K562 (cell line): ENCODE results near the gene ADSS2. TPM values are rescaled to one million over a fixed set of nuclear protein-coding genes. Genes with fewer than 3 reads are reported as not detected.

Experiments used
- ATAC-seq: fragments of 200-7000 bp; cut with Tn5 transposase; 3 replicates; pipeline ENCODE4 v1.9.1; 2020; ENCODE audit warnings: moderate library complexity
- BruUV-seq: library from RNA; stranded (reverse); fragments of 400-500 nt; replicated peaks from 2 replicates; lab custom pipeline; 2021; lab: Mats Ljungman, UMichigan
- CTCF ChIA-PET: fragments of 300-600 bp; formaldehyde crosslinking; extraction: SDS; loops from one replicate; lab custom pipeline; 2021; ENCODE audit warnings: low intra/inter-chr PET ratio; lab: Yijun Ruan, JAX
- POLR2A ChIA-PET: fragments of 300-600, 350-650 bp; sonication (Branson Sonifier 250); formaldehyde crosslinking; extraction: SDS; loops from one replicate; lab custom pipeline; 2021; ENCODE audit warnings: antibody characterized with exemption, inconsistent platforms; lab: Yijun Ruan, JAX
- DNase-seq, 4 experiments: peaks; one replicate each; pipeline versions ENCODE4 v3.0.0 to v3.0.0-alpha.2; 2011 to 2018; ENCODE audit warnings: low spot score in 3 of 4, mixed read lengths in 3 of 4; ENCODE audit errors: extremely low read depth in 1 of 4
- FAIRE-seq: peaks from 2 replicates; lab custom pipeline; 2011; peaks lifted over from hg19 to GRCh38; lab: Jason Lieb, UNC
- H2AFZ ChIP-seq: 2 replicates; pipeline ENCODE4 v1.6.0; 2011; ENCODE audit warnings: low read depth, low read length, control low read depth, inconsistent platforms
- H3K27ac ChIP-seq: fragments of 200-600 bp; 3 replicates; pipeline ENCODE4 v1.8.0; 2011; ENCODE audit warnings: low read depth, mild to moderate bottlenecking, control low read depth, inconsistent platforms, low read length, moderate library complexity, mixed read lengths; ENCODE audit errors: extremely low read depth
- H3K27me3 ChIP-seq, 2 experiments: fragments of 300-600 bp in 1 of 2; 2 replicates in 1 of 2; 3 replicates in 1 of 2; pipeline versions ENCODE4 v1.6.0 to v1.8.0; 2011; ENCODE audit warnings: inconsistent platforms in 2 of 2, low read length in 2 of 2, mild to moderate bottlenecking in 1 of 2, mixed read lengths in 1 of 2, moderate library complexity in 1 of 2; ENCODE audit not compliant: control insufficient read depth in 2 of 2, insufficient read depth in 2 of 2
- H3K36me3 ChIP-seq: fragments of 300-600 bp; 3 replicates; pipeline ENCODE4 v1.8.0; 2011; ENCODE audit warnings: mild to moderate bottlenecking, low read length, inconsistent platforms; ENCODE audit not compliant: control insufficient read depth, insufficient read depth
- H3K4me1 ChIP-seq, 2 experiments: fragments of 200-600 bp in 1 of 2; replicated peaks in 1 of 2; 2 replicates in 1 of 2; 3 replicates in 1 of 2; pipeline versions ENCODE4 v1.5.1 to v1.8.0; 2011; ENCODE audit warnings: inconsistent platforms in 2 of 2, low read length in 2 of 2, mild to moderate bottlenecking in 1 of 2, mixed read lengths in 1 of 2, moderate library complexity in 1 of 2; ENCODE audit not compliant: control insufficient read depth in 2 of 2, insufficient read depth in 2 of 2
- H3K4me2 ChIP-seq: 2 replicates; pipeline ENCODE4 v1.6.1; 2011; ENCODE audit warnings: low read length, control low read depth, inconsistent platforms, mixed read lengths; ENCODE audit not compliant: insufficient read depth
- H3K4me3 ChIP-seq: fragments of 200-600 bp; sonication (generic), shearing (Covaris generic); 2 replicates; pipeline ENCODE4 v1.5.1; 2016; ENCODE audit warnings: control low read depth, inconsistent platforms
- H3K79me2 ChIP-seq: fragments of 200-600 bp; 3 replicates; pipeline ENCODE4 v1.8.0; 2011; ENCODE audit warnings: low read length, inconsistent platforms; ENCODE audit not compliant: control insufficient read depth, insufficient read depth
- H3K9ac ChIP-seq, 2 experiments: 2 replicates each; pipeline versions ENCODE4 v1.6.0 to v1.6.1; 2011; ENCODE audit warnings: low read depth in 2 of 2, low read length in 2 of 2, control low read depth in 1 of 2, inconsistent platforms in 1 of 2, mild to moderate bottlenecking in 1 of 2, mixed read lengths in 1 of 2; ENCODE audit not compliant: insufficient read depth in 1 of 2
- H3K9me1 ChIP-seq: one replicate; pipeline ENCODE4 v1.6.0; 2011; ENCODE audit warnings: inconsistent platforms, mild to moderate bottlenecking, low read length, moderate library complexity; ENCODE audit not compliant: control insufficient read depth, insufficient read depth
- H3K9me3 ChIP-seq: replicated peaks from 2 replicates; pipeline ENCODE4 v1.5.1; 2011; ENCODE audit warnings: low read depth, low read length, inconsistent platforms; ENCODE audit not compliant: control insufficient read depth, insufficient read depth
- H4K20me1 ChIP-seq: replicated peaks from 2 replicates; pipeline ENCODE4 v1.6.1; 2011; ENCODE audit warnings: low read length, inconsistent platforms, mixed read lengths; ENCODE audit not compliant: control insufficient read depth, insufficient read depth
- E2F3 ChIP-seq: fragments of 250-450 bp; sonication (Bioruptor Pico); IDR thresholded peaks from 2 replicates; pipeline ENCODE4 v1.4.0; 2020; ENCODE audit warnings: mild to moderate bottlenecking
- MLLT1 ChIP-seq, 2 experiments: fragments of 450-650 bp; IDR thresholded peaks; 2 replicates each; pipeline ENCODE4 v1.6.1; 2016
- SMAD2 ChIP-seq: fragments of 150-350 bp; IDR thresholded peaks from 2 replicates; pipeline ENCODE4 v1.6.1; 2014; ENCODE audit warnings: low read depth, mild to moderate bottlenecking, low read length
- TEAD1 ChIP-seq, 2 experiments: fragments of 450-650 bp in 1 of 2; sonication (generic) in 1 of 2; formaldehyde crosslinking; IDR thresholded peaks; 2 replicates each; pipeline versions ENCODE4 v1.4.0 to v1.8.0; 2020 to 2022; ENCODE audit warnings: mild to moderate bottlenecking in 2 of 2, missing genetic modification reagents in 1 of 2
- ZBTB40 ChIP-seq, 2 experiments: fragments of 450-650 bp in 1 of 2; sonication (generic) in 1 of 2; formaldehyde crosslinking in 1 of 2; IDR thresholded peaks; 2 replicates each; pipeline versions ENCODE4 v1.7.1 to v1.9.0; 2016 to 2022; ENCODE audit warnings: inconsistent platforms in 1 of 2, mild to moderate bottlenecking in 1 of 2, missing genetic modification reagents in 1 of 2
- ZNF224 ChIP-seq: sonication (generic); formaldehyde crosslinking; IDR thresholded peaks from 2 replicates; pipeline ENCODE4 v1.8.0; 2022; ENCODE audit warnings: mild to moderate bottlenecking, missing genetic modification reagents
- WGBS: fragments of 100-300 bp; shearing (Covaris generic); methylation state at CpG from one replicate; pipeline ENCODE4 v1.1.6; 2016; ENCODE audit warnings: low coverage, mixed read lengths; ENCODE audit not compliant: insufficient coverage; ENCODE audit errors: missing lambda C conversion rate; 5-methylcytosine and 5-hydroxymethylcytosine counted together
- in situ Hi-C: fragments of 300-500 bp; cut with MboI; formaldehyde crosslinking; loops from 4 replicates; pipeline ENCODE4 v1.15.0; 2018; ENCODE audit warnings: inconsistent platforms, mixed read lengths
- intact Hi-C: fragments of 100-400 bp; cut with micrococcal nuclease; formaldehyde crosslinking; loops from 2 replicates; pipeline ENCODE4 v1.14.2; 2022
- polyA plus RNA-seq, 8 experiments: library from polyadenylated mRNA; depleted of rRNA in 4 of 8; stranded (reverse) in 5 of 8; unstranded in 3 of 8; fragments of >200 nt; fragmentation: Nextera tagmentation in 2 of 8; fragmentation: Illumina TruSeq in 1 of 8; extraction: Ambion mirVana in 2 of 8; extraction: Trizol in 1 of 8; gene quantifications; 2 replicates each; pipeline versions ENCODE4 v1.2.1 to v1.2.3, GENCODE V29; 2011 to 2014; ENCODE audit warnings: inconsistent platforms in 1 of 8, missing spikeins in 1 of 8
- total RNA-seq, 7 experiments: library from RNA; depleted of rRNA in 6 of 7; stranded (reverse); fragments of >200 nt in 6 of 7; fragmentation: Illumina TruSeq in 2 of 7; extraction: Trizol in 2 of 7; gene quantifications; 2 replicates each; pipeline versions ENCODE4 v1.2.1 to v1.2.3, GENCODE V29; 2011 to 2021; ENCODE audit warnings: low replicate concordance in 1 of 7

ADSS2 gene
- total and polyA plus RNA-seq, 9 of the 15 experiments (the other 6 are each of a cell fraction or from before 2014, with no cell fraction given), result 8.8 to 63.8 (median 59.4) TPM

- TF ChIP-seq TEAD1 (CRISPR knock-in tag; IDR thresholded peaks at IDR 0.05), result no peak
Measured at GRCh38 chr1:244437086-244437468, 14.6 kb downstream of the ADSS2 start (continued).

GRCh38 chr1:244436336-244437085 lies 15.2 kb downstream of the ADSS2 start:
- H3K4me2 ChIP-seq, result no peak overlapping the region
- H3K4me1 ChIP-seq, result peaks cover 5 to 8% of the 10 kb centered on the region in 2 experiments; a peak in 3 of 5 replicates
- peaks cover 7% of the 10 kb centered on the region; the same call in 1 of the 2 replicates for H4K20me1 ChIP-seq
- 84% methylated on average over 7 of the region's 7 CpGs for WGBS
- no peak for ATAC-seq
- no peak overlapping the region for H3K4me3 ChIP-seq
- intact Hi-C loops (no loop called here), in situ Hi-C loops (no loop called here)
- H3K9me1 ChIP-seq, result peaks cover 4% of the 10 kb centered on the region
- no peak for DNase-seq
- no peak overlapping the region for H3K27ac ChIP-seq
- H3K79me2 ChIP-seq, result peaks cover 49% of the 10 kb centered on the region
- H2AFZ ChIP-seq, result no peak overlapping the region
- CTCF ChIA-PET, result no interaction called here
- BruUV-seq, result TSS peak; percentile 14
- peaks cover 57% of the 10 kb centered on the region for H3K36me3 ChIP-seq
- no peaks in the 10 kb centered on the region for H3K9me3 ChIP-seq
- no peak for TF ChIP-seq E2F3 (CRISPR knock-in tag)
- no peak for TF ChIP-seq SMAD2
- no peak for TF ChIP-seq ZNF224 (CRISPR knock-in tag)
- TF ChIP-seq MLLT1 (IDR thresholded peaks at IDR 0.05), result no peak
- TF ChIP-seq ZBTB40 (IDR thresholded peaks at IDR 0.05), result peak; percentile 43; the same call in 1 of the 2 replicates
- no peak for TF ChIP-seq ZBTB40 (CRISPR knock-in tag; IDR thresholded peaks at IDR 0.05)
- H3K27me3 ChIP-seq, result no peaks in the 10 kb centered on the region
- POLR2A ChIA-PET, result no interaction called here
- H3K9ac ChIP-seq, result no peak overlapping the region
- FAIRE-seq, result no peak
